Breast epithelium (tissue), 3 donors: ENCODE measurements around the gene YAP1.

Experiments used
- POLR2A ChIP-seq: fragments of 450-650 bp; IDR thresholded peaks from one replicate; pipeline ENCODE4 v1.6.1; 2016; ENCODE audit warnings: antibody characterized with exemption, mild to moderate bottlenecking, moderate library complexity
- TF ChIP-seq, protein P1 (sequence below), 3 donors: fragments of 450-650 bp; IDR thresholded peaks; one replicate each; pipeline ENCODE4 v1.5.1; 2016 to 2017; ENCODE audit warnings: antibody characterized with exemption in 3 of 3, mild to moderate bottlenecking in 3 of 3, moderate library complexity in 3 of 3

DNA sequence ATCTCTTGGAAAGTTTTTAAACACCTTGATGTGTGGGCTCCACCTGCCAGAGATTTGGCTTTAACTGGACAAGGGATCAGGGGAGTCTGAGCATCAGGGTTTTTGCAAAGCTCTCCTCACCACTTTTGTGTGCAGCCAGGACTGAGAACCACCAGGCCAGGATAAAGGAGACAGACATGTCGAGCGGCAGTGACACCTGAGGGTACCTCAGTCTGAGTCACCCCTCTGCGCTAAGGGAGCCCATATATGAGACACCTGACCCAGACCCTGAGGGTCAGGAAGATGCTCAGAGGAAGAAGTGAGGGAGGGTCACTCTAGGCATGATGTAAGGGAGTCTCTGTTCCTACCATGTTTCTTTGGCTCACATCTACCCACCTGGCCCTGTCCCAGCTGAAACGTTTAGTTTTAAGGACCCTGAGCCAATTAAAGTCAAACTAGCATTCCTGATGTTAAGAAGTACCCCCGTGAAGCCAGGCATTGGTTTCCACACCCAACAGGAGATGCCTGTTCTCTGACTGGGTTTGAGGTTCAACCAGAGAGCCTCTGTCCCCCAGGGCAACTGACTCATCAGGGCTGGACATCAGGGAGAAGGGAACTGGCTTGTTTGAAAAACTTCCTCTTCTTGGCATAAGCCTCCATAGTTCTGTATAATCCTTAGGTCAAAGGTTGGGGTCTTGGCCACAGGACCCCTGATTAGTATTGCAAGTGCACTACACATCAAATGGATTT is 134.6 kb downstream of the YAP1 start:
- TF ChIP-seq, protein P1, sequence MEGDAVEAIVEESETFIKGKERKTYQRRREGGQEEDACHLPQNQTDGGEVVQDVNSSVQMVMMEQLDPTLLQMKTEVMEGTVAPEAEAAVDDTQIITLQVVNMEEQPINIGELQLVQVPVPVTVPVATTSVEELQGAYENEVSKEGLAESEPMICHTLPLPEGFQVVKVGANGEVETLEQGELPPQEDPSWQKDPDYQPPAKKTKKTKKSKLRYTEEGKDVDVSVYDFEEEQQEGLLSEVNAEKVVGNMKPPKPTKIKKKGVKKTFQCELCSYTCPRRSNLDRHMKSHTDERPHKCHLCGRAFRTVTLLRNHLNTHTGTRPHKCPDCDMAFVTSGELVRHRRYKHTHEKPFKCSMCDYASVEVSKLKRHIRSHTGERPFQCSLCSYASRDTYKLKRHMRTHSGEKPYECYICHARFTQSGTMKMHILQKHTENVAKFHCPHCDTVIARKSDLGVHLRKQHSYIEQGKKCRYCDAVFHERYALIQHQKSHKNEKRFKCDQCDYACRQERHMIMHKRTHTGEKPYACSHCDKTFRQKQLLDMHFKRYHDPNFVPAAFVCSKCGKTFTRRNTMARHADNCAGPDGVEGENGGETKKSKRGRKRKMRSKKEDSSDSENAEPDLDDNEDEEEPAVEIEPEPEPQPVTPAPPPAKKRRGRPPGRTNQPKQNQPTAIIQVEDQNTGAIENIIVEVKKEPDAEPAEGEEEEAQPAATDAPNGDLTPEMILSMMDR (IDR thresholded peaks at IDR 0.05): no peak
- no peak for TF ChIP-seq POLR2A
